IMR-90 (cell line): ENCODE data around the gene SNAP29.

Experiments
- CEBPB ChIP-seq: IDR thresholded peaks from 2 replicates; pipeline ENCODE4 v1.6.1; 2012; ENCODE audit warnings: low read depth, low read length, improper control_type of control experiment
- FOS ChIP-seq: fragments of 150-350 bp; IDR thresholded peaks from 2 replicates; pipeline ENCODE4 v1.6.1; 2016; ENCODE audit warnings: low read depth, low read length
- MAFK ChIP-seq: IDR thresholded peaks from 2 replicates; pipeline ENCODE4 v1.6.1; 2012; ENCODE audit warnings: low read depth, low read length, improper control_type of control experiment
- NFE2L2 ChIP-seq: fragments of 150-350 bp; IDR thresholded peaks from 2 replicates; pipeline ENCODE4 v1.6.1; 2016; ENCODE audit warnings: low read depth, mild to moderate bottlenecking, low read length
- POLR2A ChIP-seq: IDR thresholded peaks from 2 replicates; pipeline ENCODE4 v1.6.1; 2012; ENCODE audit warnings: mild to moderate bottlenecking, low read depth, low read length
- RAD21 ChIP-seq: IDR thresholded peaks from 2 replicates; pipeline ENCODE4 v1.6.1; 2012; ENCODE audit warnings: low read length, improper control_type of control experiment
- RCOR1 ChIP-seq: IDR thresholded peaks from 2 replicates; pipeline ENCODE4 v1.6.1; 2012; ENCODE audit warnings: mild to moderate bottlenecking, low read length, improper control_type of control experiment; ENCODE audit not compliant: insufficient replicate concordance
- SMC3 ChIP-seq: fragments of 150-350 bp; IDR thresholded peaks from 2 replicates; pipeline ENCODE4 v1.6.1; 2016; ENCODE audit warnings: low read depth, mild to moderate bottlenecking, antibody characterized with exemption, low read length, moderate library complexity
- USF2 ChIP-seq: fragments of 150-350 bp; IDR thresholded peaks from 2 replicates; pipeline ENCODE4 v1.6.1; 2017; ENCODE audit warnings: mild to moderate bottlenecking, antibody characterized with exemption, low read length, low read depth
- TF ChIP-seq, protein P1 (sequence below): conservative IDR thresholded peaks from 2 replicates; pipeline ENCODE4 v1.5.1; 2012; ENCODE audit warnings: mild to moderate bottlenecking, low read depth, low read length, improper control_type of control experiment

DNA sequence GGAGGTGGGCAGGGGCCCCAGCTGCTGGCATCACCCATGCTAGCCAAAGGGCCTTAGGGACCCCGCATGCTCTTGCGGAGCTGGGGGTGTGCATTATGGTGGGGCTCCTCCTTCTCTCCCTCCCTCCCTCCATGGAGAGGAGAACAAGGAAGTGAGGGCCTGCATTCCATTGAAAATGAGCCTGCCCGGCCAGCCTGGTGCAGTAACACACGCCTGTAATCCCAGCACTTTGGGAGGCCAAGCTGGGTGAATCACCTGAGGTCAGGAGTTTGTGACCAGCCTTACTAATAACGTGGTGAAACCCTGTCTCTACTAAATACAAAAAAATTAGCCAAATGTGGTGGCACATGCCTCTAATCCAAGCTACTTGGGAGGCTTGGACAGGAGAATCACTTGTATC, 22.4 kb downstream of the SNAP29 start:
- TF ChIP-seq, protein P1, sequence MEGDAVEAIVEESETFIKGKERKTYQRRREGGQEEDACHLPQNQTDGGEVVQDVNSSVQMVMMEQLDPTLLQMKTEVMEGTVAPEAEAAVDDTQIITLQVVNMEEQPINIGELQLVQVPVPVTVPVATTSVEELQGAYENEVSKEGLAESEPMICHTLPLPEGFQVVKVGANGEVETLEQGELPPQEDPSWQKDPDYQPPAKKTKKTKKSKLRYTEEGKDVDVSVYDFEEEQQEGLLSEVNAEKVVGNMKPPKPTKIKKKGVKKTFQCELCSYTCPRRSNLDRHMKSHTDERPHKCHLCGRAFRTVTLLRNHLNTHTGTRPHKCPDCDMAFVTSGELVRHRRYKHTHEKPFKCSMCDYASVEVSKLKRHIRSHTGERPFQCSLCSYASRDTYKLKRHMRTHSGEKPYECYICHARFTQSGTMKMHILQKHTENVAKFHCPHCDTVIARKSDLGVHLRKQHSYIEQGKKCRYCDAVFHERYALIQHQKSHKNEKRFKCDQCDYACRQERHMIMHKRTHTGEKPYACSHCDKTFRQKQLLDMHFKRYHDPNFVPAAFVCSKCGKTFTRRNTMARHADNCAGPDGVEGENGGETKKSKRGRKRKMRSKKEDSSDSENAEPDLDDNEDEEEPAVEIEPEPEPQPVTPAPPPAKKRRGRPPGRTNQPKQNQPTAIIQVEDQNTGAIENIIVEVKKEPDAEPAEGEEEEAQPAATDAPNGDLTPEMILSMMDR = no peak
- TF ChIP-seq MAFK (no peak), CEBPB (no peak), POLR2A (no peak), SMC3 (no peak), FOS (no peak), USF2 (no peak), NFE2L2 (no peak), RCOR1 (no peak), RAD21 (no peak)
